WTC11 (cell line): Measurements from ENCODE around the gene CDK11B. TPM values are rescaled to one million over a fixed set of nuclear protein-coding genes. Genes with fewer than 3 reads are reported as not detected.

Source experiments
- ESRRA ChIP-seq: sonication (generic); formaldehyde crosslinking; IDR thresholded peaks from 2 replicates; pipeline ENCODE4 v1.8.1; 2022; ENCODE audit warnings: mild to moderate bottlenecking, missing genetic modification reagents, borderline replicate concordance
- FOXJ3 ChIP-seq: sonication (generic); formaldehyde crosslinking; IDR thresholded peaks from 2 replicates; pipeline ENCODE4 v1.9.0; 2021; ENCODE audit warnings: missing genetic modification reagents, mild to moderate bottlenecking, borderline replicate concordance
- JAZF1 ChIP-seq: fragments of 250-450 bp; sonication (Bioruptor Pico); IDR thresholded peaks from 2 replicates; pipeline ENCODE4 v1.9.0; 2021; ENCODE audit warnings: moderate library complexity, mild to moderate bottlenecking, inconsistent platforms
- MXD4 ChIP-seq: fragments of 250-450 bp; sonication (Bioruptor Pico); IDR thresholded peaks from 2 replicates; pipeline ENCODE4 v1.8.0; 2021; ENCODE audit warnings: mild to moderate bottlenecking, moderate library complexity, borderline replicate concordance
- MYBL2 ChIP-seq: sonication (generic); formaldehyde crosslinking; IDR thresholded peaks from 2 replicates; pipeline ENCODE4 v1.8.1; 2023; ENCODE audit warnings: mild to moderate bottlenecking, moderate library complexity, missing genetic modification reagents
- RORB ChIP-seq: fragments of 250-450 bp; sonication (Bioruptor Pico); IDR thresholded peaks from 2 replicates; pipeline ENCODE4 v1.9.0; 2021; ENCODE audit warnings: mild to moderate bottlenecking
- SMAD4 ChIP-seq: sonication (generic); formaldehyde crosslinking; IDR thresholded peaks from 2 replicates; pipeline ENCODE4 v1.8.0; 2022; ENCODE audit warnings: mild to moderate bottlenecking, missing genetic modification reagents
- TEAD4 ChIP-seq: sonication (generic); formaldehyde crosslinking; IDR thresholded peaks from 2 replicates; pipeline ENCODE4 v1.8.0; 2022; ENCODE audit warnings: mild to moderate bottlenecking, missing genetic modification reagents
- ZNF219 ChIP-seq: sonication (generic); formaldehyde crosslinking; IDR thresholded peaks from 2 replicates; pipeline ENCODE4 v1.8.0; 2023; ENCODE audit warnings: missing genetic modification reagents, mild to moderate bottlenecking, borderline replicate concordance
- ZNF317 ChIP-seq: sonication (generic); formaldehyde crosslinking; IDR thresholded peaks from 2 replicates; pipeline ENCODE4 v1.8.1; 2023; ENCODE audit warnings: low read depth, mild to moderate bottlenecking, moderate library complexity, missing genetic modification reagents, borderline replicate concordance
- ZNF416 ChIP-seq: fragments of 250-450 bp; sonication (Bioruptor Pico); IDR thresholded peaks from 2 replicates; pipeline ENCODE4 v1.9.0; 2021; ENCODE audit warnings: mild to moderate bottlenecking, inconsistent platforms
- ZNF423 ChIP-seq: fragments of 250-450 bp; sonication (Bioruptor Pico); IDR thresholded peaks from 2 replicates; pipeline ENCODE4 v2.1.2; 2022; ENCODE audit warnings: mild to moderate bottlenecking, moderate library complexity
- total RNA-seq: library from RNA; stranded (reverse); gene quantifications from 3 replicates; pipeline ENCODE4 v1.2.3, GENCODE V29; 2021
- TF ChIP-seq, protein P1 (sequence below): sonication (generic); formaldehyde crosslinking; IDR thresholded peaks from 2 replicates; pipeline ENCODE4 v1.8.1; 2022; ENCODE audit warnings: low read depth, mild to moderate bottlenecking, moderate library complexity, missing genetic modification reagents, borderline replicate concordance
- TF ChIP-seq, protein P2 (sequence below): fragments of 250-450 bp; sonication (Bioruptor Pico); IDR thresholded peaks from 2 replicates; pipeline ENCODE4 v1.8.0; 2021; ENCODE audit warnings: mild to moderate bottlenecking
- TF ChIP-seq, protein P3 (sequence below): sonication (generic); formaldehyde crosslinking; IDR thresholded peaks from 2 replicates; pipeline ENCODE4 v1.8.0; 2023; ENCODE audit warnings: mild to moderate bottlenecking, missing genetic modification reagents
- TF ChIP-seq, protein P4 (sequence below): fragments of 250-450 bp; sonication (Bioruptor Pico); IDR thresholded peaks from 2 replicates; pipeline ENCODE4 v1.9.0; 2021; ENCODE audit warnings: mild to moderate bottlenecking, borderline replicate concordance
- TF ChIP-seq, protein P5 (sequence below): sonication (generic); formaldehyde crosslinking; IDR thresholded peaks from 2 replicates; pipeline ENCODE4 v1.8.1; 2022; ENCODE audit warnings: missing genetic modification reagents, borderline replicate concordance
- TF ChIP-seq, protein P6 (sequence below): sonication (generic); formaldehyde crosslinking; IDR thresholded peaks from 2 replicates; pipeline ENCODE4 v1.8.1; 2023; ENCODE audit warnings: mild to moderate bottlenecking, missing genetic modification reagents
- TF ChIP-seq, protein P7 (sequence below): fragments of 250-450 bp; sonication (Bioruptor Pico); IDR thresholded peaks from 2 replicates; pipeline ENCODE4 v1.9.0; 2021; ENCODE audit warnings: moderate library complexity, mild to moderate bottlenecking, inconsistent platforms, borderline replicate concordance
- TF ChIP-seq, protein P8 (sequence below): sonication (generic); formaldehyde crosslinking; IDR thresholded peaks from 2 replicates; pipeline ENCODE4 v1.8.1; 2022; ENCODE audit warnings: mild to moderate bottlenecking, missing genetic modification reagents, moderate library complexity, borderline replicate concordance
- TF ChIP-seq, protein P9 (sequence below): fragments of 250-450 bp; sonication (Bioruptor Pico); IDR thresholded peaks from 2 replicates; pipeline ENCODE4 v1.9.0; 2021; ENCODE audit warnings: mild to moderate bottlenecking
- TF ChIP-seq, protein P10 (sequence below): sonication (generic); formaldehyde crosslinking; IDR thresholded peaks from 2 replicates; pipeline ENCODE4 v1.8.0; 2022; ENCODE audit warnings: mild to moderate bottlenecking, missing genetic modification reagents

CDK11B gene
- total RNA-seq, 1 experiment from 2014 or later, result 41.2 TPM

DNA sequence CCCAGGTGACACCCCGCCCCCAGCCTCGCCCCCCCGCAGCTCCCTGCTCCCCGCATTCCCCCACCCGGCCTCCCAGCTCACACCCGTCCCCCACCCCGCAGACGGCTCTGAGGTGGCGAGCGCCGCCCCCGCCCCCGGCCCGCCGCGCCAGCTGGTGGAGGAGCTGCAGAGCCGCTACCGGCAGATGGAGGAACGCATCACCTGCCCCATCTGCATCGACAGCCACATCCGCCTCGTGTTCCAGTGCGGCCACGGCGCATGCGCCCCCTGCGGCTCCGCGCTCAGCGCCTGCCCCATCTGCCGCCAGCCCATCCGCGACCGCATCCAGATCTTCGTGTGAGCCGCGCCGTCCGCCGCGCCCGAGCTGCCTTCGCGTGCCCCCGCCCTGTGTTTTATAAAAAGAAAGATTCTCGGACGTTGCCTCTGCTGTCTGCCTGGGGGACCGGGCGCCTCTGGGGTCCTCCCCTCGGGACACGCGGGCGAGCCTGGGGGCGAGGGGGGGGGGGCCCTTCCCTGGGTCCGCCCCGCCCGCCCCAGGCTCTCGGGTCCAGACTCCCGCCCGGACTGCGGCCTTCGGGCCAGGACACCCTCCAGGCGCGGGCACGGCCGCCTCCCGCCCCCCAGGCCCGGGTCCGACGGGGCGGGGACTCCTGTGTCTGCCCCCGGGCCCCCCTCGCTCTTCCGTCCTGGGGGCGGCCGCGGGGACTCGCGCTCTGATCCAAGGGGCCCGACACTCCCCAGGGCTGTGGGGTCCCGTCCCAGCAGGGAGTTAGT is 28.4 kb downstream of the CDK11B start (continued):
- TF ChIP-seq, protein P1, sequence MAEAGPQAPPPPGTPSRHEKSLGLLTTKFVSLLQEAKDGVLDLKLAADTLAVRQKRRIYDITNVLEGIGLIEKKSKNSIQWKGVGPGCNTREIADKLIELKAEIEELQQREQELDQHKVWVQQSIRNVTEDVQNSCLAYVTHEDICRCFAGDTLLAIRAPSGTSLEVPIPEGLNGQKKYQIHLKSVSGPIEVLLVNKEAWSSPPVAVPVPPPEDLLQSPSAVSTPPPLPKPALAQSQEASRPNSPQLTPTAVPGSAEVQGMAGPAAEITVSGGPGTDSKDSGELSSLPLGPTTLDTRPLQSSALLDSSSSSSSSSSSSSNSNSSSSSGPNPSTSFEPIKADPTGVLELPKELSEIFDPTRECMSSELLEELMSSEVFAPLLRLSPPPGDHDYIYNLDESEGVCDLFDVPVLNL (CRISPR knock-in tag), result no peak
- TF ChIP-seq, protein P2, sequence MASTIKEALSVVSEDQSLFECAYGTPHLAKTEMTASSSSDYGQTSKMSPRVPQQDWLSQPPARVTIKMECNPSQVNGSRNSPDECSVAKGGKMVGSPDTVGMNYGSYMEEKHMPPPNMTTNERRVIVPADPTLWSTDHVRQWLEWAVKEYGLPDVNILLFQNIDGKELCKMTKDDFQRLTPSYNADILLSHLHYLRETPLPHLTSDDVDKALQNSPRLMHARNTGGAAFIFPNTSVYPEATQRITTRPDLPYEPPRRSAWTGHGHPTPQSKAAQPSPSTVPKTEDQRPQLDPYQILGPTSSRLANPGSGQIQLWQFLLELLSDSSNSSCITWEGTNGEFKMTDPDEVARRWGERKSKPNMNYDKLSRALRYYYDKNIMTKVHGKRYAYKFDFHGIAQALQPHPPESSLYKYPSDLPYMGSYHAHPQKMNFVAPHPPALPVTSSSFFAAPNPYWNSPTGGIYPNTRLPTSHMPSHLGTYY, result no peak
- TF ChIP-seq ZNF317 (CRISPR knock-in tag) (peak; percentile 45; the same call in 1 of the 2 replicates), ESRRA (no peak), MYBL2 (CRISPR knock-in tag) (peak; percentile 90), JAZF1 (no peak), ZNF416 (CRISPR knock-in tag) (no peak), ZNF423 (no peak), ZNF219 (CRISPR knock-in tag) (no peak), RORB (no peak), SMAD4 (CRISPR knock-in tag) (0 out of 2 replicates have a peak, but pooled peaks have one; percentile 37), FOXJ3 (CRISPR knock-in tag) (no peak), TEAD4 (CRISPR knock-in tag) (no peak; the same call in 1 of the 2 replicates), MXD4 (CRISPR knock-in tag) (no peak)
- TF ChIP-seq, protein P3, sequence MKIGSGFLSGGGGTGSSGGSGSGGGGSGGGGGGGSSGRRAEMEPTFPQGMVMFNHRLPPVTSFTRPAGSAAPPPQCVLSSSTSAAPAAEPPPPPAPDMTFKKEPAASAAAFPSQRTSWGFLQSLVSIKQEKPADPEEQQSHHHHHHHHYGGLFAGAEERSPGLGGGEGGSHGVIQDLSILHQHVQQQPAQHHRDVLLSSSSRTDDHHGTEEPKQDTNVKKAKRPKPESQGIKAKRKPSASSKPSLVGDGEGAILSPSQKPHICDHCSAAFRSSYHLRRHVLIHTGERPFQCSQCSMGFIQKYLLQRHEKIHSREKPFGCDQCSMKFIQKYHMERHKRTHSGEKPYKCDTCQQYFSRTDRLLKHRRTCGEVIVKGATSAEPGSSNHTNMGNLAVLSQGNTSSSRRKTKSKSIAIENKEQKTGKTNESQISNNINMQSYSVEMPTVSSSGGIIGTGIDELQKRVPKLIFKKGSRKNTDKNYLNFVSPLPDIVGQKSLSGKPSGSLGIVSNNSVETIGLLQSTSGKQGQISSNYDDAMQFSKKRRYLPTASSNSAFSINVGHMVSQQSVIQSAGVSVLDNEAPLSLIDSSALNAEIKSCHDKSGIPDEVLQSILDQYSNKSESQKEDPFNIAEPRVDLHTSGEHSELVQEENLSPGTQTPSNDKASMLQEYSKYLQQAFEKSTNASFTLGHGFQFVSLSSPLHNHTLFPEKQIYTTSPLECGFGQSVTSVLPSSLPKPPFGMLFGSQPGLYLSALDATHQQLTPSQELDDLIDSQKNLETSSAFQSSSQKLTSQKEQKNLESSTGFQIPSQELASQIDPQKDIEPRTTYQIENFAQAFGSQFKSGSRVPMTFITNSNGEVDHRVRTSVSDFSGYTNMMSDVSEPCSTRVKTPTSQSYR (CRISPR knock-in tag), result peak; percentile 91; the same call in 1 of the 2 replicates
- TF ChIP-seq, protein P4, sequence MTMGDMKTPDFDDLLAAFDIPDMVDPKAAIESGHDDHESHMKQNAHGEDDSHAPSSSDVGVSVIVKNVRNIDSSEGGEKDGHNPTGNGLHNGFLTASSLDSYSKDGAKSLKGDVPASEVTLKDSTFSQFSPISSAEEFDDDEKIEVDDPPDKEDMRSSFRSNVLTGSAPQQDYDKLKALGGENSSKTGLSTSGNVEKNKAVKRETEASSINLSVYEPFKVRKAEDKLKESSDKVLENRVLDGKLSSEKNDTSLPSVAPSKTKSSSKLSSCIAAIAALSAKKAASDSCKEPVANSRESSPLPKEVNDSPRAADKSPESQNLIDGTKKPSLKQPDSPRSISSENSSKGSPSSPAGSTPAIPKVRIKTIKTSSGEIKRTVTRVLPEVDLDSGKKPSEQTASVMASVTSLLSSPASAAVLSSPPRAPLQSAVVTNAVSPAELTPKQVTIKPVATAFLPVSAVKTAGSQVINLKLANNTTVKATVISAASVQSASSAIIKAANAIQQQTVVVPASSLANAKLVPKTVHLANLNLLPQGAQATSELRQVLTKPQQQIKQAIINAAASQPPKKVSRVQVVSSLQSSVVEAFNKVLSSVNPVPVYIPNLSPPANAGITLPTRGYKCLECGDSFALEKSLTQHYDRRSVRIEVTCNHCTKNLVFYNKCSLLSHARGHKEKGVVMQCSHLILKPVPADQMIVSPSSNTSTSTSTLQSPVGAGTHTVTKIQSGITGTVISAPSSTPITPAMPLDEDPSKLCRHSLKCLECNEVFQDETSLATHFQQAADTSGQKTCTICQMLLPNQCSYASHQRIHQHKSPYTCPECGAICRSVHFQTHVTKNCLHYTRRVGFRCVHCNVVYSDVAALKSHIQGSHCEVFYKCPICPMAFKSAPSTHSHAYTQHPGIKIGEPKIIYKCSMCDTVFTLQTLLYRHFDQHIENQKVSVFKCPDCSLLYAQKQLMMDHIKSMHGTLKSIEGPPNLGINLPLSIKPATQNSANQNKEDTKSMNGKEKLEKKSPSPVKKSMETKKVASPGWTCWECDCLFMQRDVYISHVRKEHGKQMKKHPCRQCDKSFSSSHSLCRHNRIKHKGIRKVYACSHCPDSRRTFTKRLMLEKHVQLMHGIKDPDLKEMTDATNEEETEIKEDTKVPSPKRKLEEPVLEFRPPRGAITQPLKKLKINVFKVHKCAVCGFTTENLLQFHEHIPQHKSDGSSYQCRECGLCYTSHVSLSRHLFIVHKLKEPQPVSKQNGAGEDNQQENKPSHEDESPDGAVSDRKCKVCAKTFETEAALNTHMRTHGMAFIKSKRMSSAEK (CRISPR knock-in tag), result no peak
- TF ChIP-seq, protein P5, sequence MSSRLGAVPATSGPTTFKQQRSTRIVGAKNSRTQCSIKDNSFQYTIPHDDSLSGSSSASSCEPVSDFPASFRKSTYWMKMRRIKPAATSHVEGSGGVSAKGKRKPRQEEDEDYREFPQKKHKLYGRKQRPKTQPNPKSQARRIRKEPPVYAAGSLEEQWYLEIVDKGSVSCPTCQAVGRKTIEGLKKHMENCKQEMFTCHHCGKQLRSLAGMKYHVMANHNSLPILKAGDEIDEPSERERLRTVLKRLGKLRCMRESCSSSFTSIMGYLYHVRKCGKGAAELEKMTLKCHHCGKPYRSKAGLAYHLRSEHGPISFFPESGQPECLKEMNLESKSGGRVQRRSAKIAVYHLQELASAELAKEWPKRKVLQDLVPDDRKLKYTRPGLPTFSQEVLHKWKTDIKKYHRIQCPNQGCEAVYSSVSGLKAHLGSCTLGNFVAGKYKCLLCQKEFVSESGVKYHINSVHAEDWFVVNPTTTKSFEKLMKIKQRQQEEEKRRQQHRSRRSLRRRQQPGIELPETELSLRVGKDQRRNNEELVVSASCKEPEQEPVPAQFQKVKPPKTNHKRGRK (CRISPR knock-in tag), result no peak
- TF ChIP-seq, protein P6, sequence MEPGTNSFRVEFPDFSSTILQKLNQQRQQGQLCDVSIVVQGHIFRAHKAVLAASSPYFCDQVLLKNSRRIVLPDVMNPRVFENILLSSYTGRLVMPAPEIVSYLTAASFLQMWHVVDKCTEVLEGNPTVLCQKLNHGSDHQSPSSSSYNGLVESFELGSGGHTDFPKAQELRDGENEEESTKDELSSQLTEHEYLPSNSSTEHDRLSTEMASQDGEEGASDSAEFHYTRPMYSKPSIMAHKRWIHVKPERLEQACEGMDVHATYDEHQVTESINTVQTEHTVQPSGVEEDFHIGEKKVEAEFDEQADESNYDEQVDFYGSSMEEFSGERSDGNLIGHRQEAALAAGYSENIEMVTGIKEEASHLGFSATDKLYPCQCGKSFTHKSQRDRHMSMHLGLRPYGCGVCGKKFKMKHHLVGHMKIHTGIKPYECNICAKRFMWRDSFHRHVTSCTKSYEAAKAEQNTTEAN (CRISPR knock-in tag), result peak; percentile 92
- TF ChIP-seq, protein P7, sequence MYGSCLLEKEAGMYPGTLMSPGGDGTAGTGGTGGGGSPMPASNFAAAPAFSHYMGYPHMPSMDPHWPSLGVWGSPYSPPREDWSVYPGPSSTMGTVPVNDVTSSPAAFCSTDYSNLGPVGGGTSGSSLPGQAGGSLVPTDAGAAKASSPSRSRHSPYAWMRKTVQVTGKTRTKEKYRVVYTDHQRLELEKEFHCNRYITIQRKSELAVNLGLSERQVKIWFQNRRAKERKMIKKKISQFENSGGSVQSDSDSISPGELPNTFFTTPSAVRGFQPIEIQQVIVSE (CRISPR knock-in tag), result no peak
- TF ChIP-seq, protein P8, sequence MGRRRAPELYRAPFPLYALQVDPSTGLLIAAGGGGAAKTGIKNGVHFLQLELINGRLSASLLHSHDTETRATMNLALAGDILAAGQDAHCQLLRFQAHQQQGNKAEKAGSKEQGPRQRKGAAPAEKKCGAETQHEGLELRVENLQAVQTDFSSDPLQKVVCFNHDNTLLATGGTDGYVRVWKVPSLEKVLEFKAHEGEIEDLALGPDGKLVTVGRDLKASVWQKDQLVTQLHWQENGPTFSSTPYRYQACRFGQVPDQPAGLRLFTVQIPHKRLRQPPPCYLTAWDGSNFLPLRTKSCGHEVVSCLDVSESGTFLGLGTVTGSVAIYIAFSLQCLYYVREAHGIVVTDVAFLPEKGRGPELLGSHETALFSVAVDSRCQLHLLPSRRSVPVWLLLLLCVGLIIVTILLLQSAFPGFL (CRISPR knock-in tag), result no peak
- TF ChIP-seq, protein P9, sequence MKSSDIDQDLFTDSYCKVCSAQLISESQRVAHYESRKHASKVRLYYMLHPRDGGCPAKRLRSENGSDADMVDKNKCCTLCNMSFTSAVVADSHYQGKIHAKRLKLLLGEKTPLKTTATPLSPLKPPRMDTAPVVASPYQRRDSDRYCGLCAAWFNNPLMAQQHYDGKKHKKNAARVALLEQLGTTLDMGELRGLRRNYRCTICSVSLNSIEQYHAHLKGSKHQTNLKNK, result no peak
- TF ChIP-seq, protein P10, sequence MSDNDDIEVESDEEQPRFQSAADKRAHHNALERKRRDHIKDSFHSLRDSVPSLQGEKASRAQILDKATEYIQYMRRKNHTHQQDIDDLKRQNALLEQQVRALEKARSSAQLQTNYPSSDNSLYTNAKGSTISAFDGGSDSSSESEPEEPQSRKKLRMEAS, result peak; percentile 97
